Neuronal stem cell (in vitro differentiated cells): ENCODE measurements around the gene GPHN.

Experiments used
- DNase-seq: peaks from one replicate; pipeline ENCODE4 v3.0.0-alpha.2; 2013; ENCODE audit warnings: low spot score
- H2AFZ ChIP-seq: one replicate; pipeline ENCODE4 v1.6.1; 2013; ENCODE audit warnings: mild to moderate bottlenecking, low read length, inconsistent platforms
- H2AK5ac ChIP-seq: 2 replicates; pipeline ENCODE4 v1.6.1; 2013; ENCODE audit warnings: low read depth, mild to moderate bottlenecking, inconsistent platforms, low read length, moderate library complexity, mixed read lengths
- H2BK120ac ChIP-seq: 2 replicates; pipeline ENCODE4 v1.6.1; 2013; ENCODE audit warnings: low read depth, mild to moderate bottlenecking, inconsistent platforms, low read length, moderate library complexity, mixed read lengths
- H2BK12ac ChIP-seq: one replicate; pipeline ENCODE4 v1.6.1; 2013; ENCODE audit warnings: low read length, inconsistent platforms
- H2BK15ac ChIP-seq: 2 replicates; pipeline ENCODE4 v1.6.1; 2013; ENCODE audit warnings: mild to moderate bottlenecking, low read length, inconsistent platforms, mixed read lengths
- H2BK5ac ChIP-seq: one replicate; pipeline ENCODE4 v1.6.1; 2013; ENCODE audit warnings: inconsistent platforms, mild to moderate bottlenecking, low read length, moderate library complexity
- H3K14ac ChIP-seq: one replicate; pipeline ENCODE4 v1.6.1; 2013; ENCODE audit warnings: low read length, inconsistent platforms
- H3K18ac ChIP-seq: 2 replicates; pipeline ENCODE4 v1.6.1; 2013; ENCODE audit warnings: low read length, inconsistent platforms
- H3K23ac ChIP-seq: 2 replicates; pipeline ENCODE4 v1.6.1; 2013; ENCODE audit warnings: low read depth, mild to moderate bottlenecking, mixed read lengths, low read length, inconsistent platforms; ENCODE audit not compliant: poor library complexity
- H3K27ac ChIP-seq: replicated peaks from 3 replicates; pipeline ENCODE4 v1.5.1; 2013; ENCODE audit warnings: low read length, inconsistent platforms
- H3K27me3 ChIP-seq, 3 experiments: 2 replicates each; pipeline ENCODE4 v1.6.1; 2013; ENCODE audit warnings: low read length in 3 of 3, mild to moderate bottlenecking in 2 of 3, inconsistent platforms in 1 of 3, low read depth in 1 of 3, mixed read lengths in 1 of 3, moderate library complexity in 1 of 3; ENCODE audit not compliant: control insufficient read depth in 3 of 3, insufficient read depth in 3 of 3
- H3K36me3 ChIP-seq, 2 donors: replicated peaks in 1 of 2; 2 replicates each; pipeline ENCODE4 v1.6.1; 2013; ENCODE audit warnings: low read length in 2 of 2; ENCODE audit not compliant: control insufficient read depth in 2 of 2, insufficient read depth in 2 of 2
- H3K4ac ChIP-seq: 2 replicates; pipeline ENCODE4 v1.6.1; 2013; ENCODE audit warnings: inconsistent platforms, mild to moderate bottlenecking, low read length, moderate library complexity
- H3K4me1 ChIP-seq, 2 donors: 1 replicate in 1 of 2; 2 replicates in 1 of 2; pipeline ENCODE4 v1.6.1; 2013; ENCODE audit warnings: low read length in 2 of 2, low read depth in 1 of 2; ENCODE audit not compliant: control insufficient read depth in 2 of 2, insufficient read depth in 1 of 2
- H3K4me2 ChIP-seq: one replicate; pipeline ENCODE4 v1.6.1; 2013; ENCODE audit warnings: mild to moderate bottlenecking, low read length, inconsistent platforms; ENCODE audit not compliant: insufficient read depth, poor library complexity, severe bottlenecking
- H3K4me3 ChIP-seq, 2 donors: 2 replicates each; pipeline ENCODE4 v1.5.1; 2013; ENCODE audit warnings: low read length in 2 of 2, mild to moderate bottlenecking in 2 of 2, inconsistent platforms in 1 of 2, moderate library complexity in 1 of 2
- H3K79me1 ChIP-seq: one replicate; pipeline ENCODE4 v1.6.1; 2013; ENCODE audit warnings: low read depth, mild to moderate bottlenecking, inconsistent platforms, low read length, moderate library complexity
- H3K9ac ChIP-seq: one replicate; pipeline ENCODE4 v1.6.1; 2013; ENCODE audit warnings: mild to moderate bottlenecking, low read depth, low read length, inconsistent platforms; ENCODE audit not compliant: poor library complexity
- H3K9me3 ChIP-seq, 2 donors: replicated peaks in 1 of 2; 2 replicates each; pipeline versions ENCODE3 to v1.6.1; 2013; ENCODE audit warnings: low read length in 2 of 2, mild to moderate bottlenecking in 2 of 2, inconsistent platforms in 1 of 2, low read depth in 1 of 2, mixed read lengths in 1 of 2, moderate library complexity in 1 of 2; ENCODE audit not compliant: control insufficient read depth in 2 of 2, insufficient read depth in 1 of 2
- H4K8ac ChIP-seq: one replicate; pipeline ENCODE4 v1.6.1; 2013; ENCODE audit warnings: low read depth, mild to moderate bottlenecking, inconsistent platforms, low read length, moderate library complexity
- H4K91ac ChIP-seq: one replicate; pipeline ENCODE4 v1.6.1; 2013; ENCODE audit warnings: low read length, low read depth, mild to moderate bottlenecking, inconsistent platforms; ENCODE audit not compliant: poor library complexity
- WGBS, 2 donors: extraction: QIAGEN DNeasy Blood & Tissue Kit; methylation state at CpG; one replicate each; pipeline ENCODE4 v1.1.7; 2013; ENCODE audit warnings: missing lambda C conversion rate in 2 of 2, mixed read lengths in 1 of 2; ENCODE audit not compliant: insufficient read length in 2 of 2, insufficient replicate concordance in 1 of 2; ENCODE audit errors: extremely low coverage in 2 of 2; 5-methylcytosine and 5-hydroxymethylcytosine counted together

Gene GPHN

GRCh38 chr14:67071506-67071905 lies 563.6 kb downstream of the GPHN start:
- Histone ChIP-seq H3K4me2 (no peak overlapping the region), H3K27ac (no peak overlapping the region), H2BK15ac (no peak overlapping the region), H2BK12ac (no peak overlapping the region), H3K4me3 (no peak overlapping the region), H4K8ac (no peak overlapping the region), H3K14ac (no peak overlapping the region), H2AK5ac (no peak overlapping the region), H4K91ac (no peak overlapping the region), H2AFZ (no peak overlapping the region), H3K79me1 (no peaks in the 10 kb centered on the region), H3K4ac (no peak overlapping the region), H3K9me3 (no peaks in the 10 kb centered on the region), H2BK120ac (no peak overlapping the region), H3K9ac (no peak overlapping the region), H2BK5ac (no peak overlapping the region), H3K4me1 (peaks cover 0 to 2% of the 10 kb centered on the region in 2 donors), H3K23ac (no peak overlapping the region), H3K36me3 (peaks cover 0 to 5% of the 10 kb centered on the region in 2 donors), H3K27me3 (no peaks in the 10 kb centered on the region), H3K18ac (no peak overlapping the region)
- WGBS, 2 donors, result no CpG with 5 or more reads among the region's 3 CpGs
- no peak for DNase-seq

GRCh38 chr14:67077921-67078320 lies 570.0 kb downstream of the GPHN start:
- Histone ChIP-seq H3K27me3 (no peaks in the 10 kb centered on the region), H2BK5ac (no peak overlapping the region), H2AFZ (no peak overlapping the region), H3K18ac (no peak overlapping the region), H3K4me3 (no peak overlapping the region), H2BK12ac (no peak overlapping the region), H3K27ac (no peak overlapping the region), H2BK120ac (no peak overlapping the region), H3K4me2 (no peak overlapping the region), H3K9ac (no peak overlapping the region), H2BK15ac (no peak overlapping the region), H3K4me1 (no peaks in the 10 kb centered on the region), H3K9me3 (peaks cover 0 to 11% of the 10 kb centered on the region in 2 donors), H4K8ac (no peak overlapping the region), H2AK5ac (no peak overlapping the region), H3K4ac (no peak overlapping the region), H4K91ac (no peak overlapping the region), H3K36me3 (peaks cover 0 to 5% of the 10 kb centered on the region in 2 donors), H3K79me1 (no peaks in the 10 kb centered on the region), H3K23ac (no peak overlapping the region), H3K14ac (no peak overlapping the region)
- no peak for DNase-seq
- no CpG with 5 or more reads among the region's 3 CpGs for WGBS, 2 donors

DNA sequence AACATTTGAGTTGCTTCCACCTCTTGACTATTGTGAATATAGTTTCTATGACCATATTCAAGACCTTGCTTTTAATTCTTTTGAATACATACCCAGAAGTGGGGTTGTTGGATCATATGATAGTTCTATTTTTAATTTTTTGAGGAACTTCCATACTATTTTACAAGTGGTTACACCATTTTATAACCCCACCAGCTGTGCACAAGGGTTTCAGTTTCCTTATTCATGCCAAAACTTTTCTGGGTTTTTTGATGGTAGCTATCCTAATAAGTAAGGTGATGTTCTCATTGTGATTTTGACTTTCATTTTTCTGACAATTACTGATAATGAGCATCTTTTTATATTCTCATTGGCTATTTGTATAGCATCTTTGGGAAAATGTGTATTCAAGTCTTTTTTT lies 571.9 kb downstream of the GPHN start:
- no peak overlapping the region for H3K4me2 ChIP-seq
- H2BK15ac ChIP-seq, result no peak overlapping the region
- H2AK5ac ChIP-seq, result no peak overlapping the region
- DNase-seq, result no peak
- no peak overlapping the region for H4K8ac ChIP-seq
- H3K18ac ChIP-seq, result no peak overlapping the region
- no peak overlapping the region for H2BK12ac ChIP-seq
- no peak overlapping the region for H2BK120ac ChIP-seq
- H3K36me3 ChIP-seq, result no peaks in the 10 kb centered on the region
- no peak overlapping the region for H3K23ac ChIP-seq
- no peaks in the 10 kb centered on the region for H3K27me3 ChIP-seq
- no peak overlapping the region for H3K4me3 ChIP-seq
- no peak overlapping the region for H3K27ac ChIP-seq
- no peaks in the 10 kb centered on the region for H3K79me1 ChIP-seq
- peaks cover 0 to 11% of the 10 kb centered on the region in 2 donors for H3K9me3 ChIP-seq
- H3K9ac ChIP-seq, result no peak overlapping the region
- no peak overlapping the region for H2AFZ ChIP-seq
- H3K4me1 ChIP-seq, result peaks cover 0 to 2% of the 10 kb centered on the region in 2 donors
- H2BK5ac ChIP-seq, result no peak overlapping the region
- H3K14ac ChIP-seq, result no peak overlapping the region
- no peak overlapping the region for H4K91ac ChIP-seq
- no peak overlapping the region for H3K4ac ChIP-seq

GRCh38 chr14:67108230-67108629 lies 600.3 kb downstream of the GPHN start:
- Histone ChIP-seq H3K4me2 (no peak overlapping the region), H2BK15ac (no peak overlapping the region), H2BK12ac (no peak overlapping the region), H3K4ac (no peak overlapping the region), H3K27ac (no peak overlapping the region), H3K9ac (no peak overlapping the region), H3K9me3 (peaks cover 0 to 5% of the 10 kb centered on the region in 2 donors), H2AK5ac (no peak overlapping the region), H3K4me1 (no peaks in the 10 kb centered on the region), H2AFZ (no peak overlapping the region), H3K27me3 (no peaks in the 10 kb centered on the region), H3K36me3 (no peaks in the 10 kb centered on the region), H3K23ac (no peak overlapping the region), H2BK120ac (no peak overlapping the region), H3K79me1 (no peaks in the 10 kb centered on the region), H3K4me3 (no peak overlapping the region), H3K18ac (no peak overlapping the region), H2BK5ac (no peak overlapping the region), H4K91ac (no peak overlapping the region), H3K14ac (no peak overlapping the region), H4K8ac (no peak overlapping the region)
- no peak for DNase-seq
- WGBS, 2 donors, result no CpG with 5 or more reads among the region's 1 CpG
